Upper lobe of left lung (tissue), 6 donors: ENCODE measurements around the gene FAM199X. TPM values are rescaled to one million over a fixed set of nuclear protein-coding genes. Genes with fewer than 3 reads are reported as not detected.

Experiments
- ATAC-seq, 2 donors: fragments of 200-7000 bp; cut with Tn5 transposase; one replicate each; pipeline ENCODE4 v1.9.1; 2022; ENCODE audit warnings: mild to moderate bottlenecking in 2 of 2, moderate library complexity in 2 of 2; ENCODE audit not compliant: low FRiP score in 2 of 2
- DNase-seq, 2 donors: peaks; one replicate each; pipeline ENCODE4 v3.0.0-alpha.2; 2019 to 2020
- H3K27ac ChIP-seq, 4 donors: fragments of 200-600 bp; sonication (generic); one replicate each; pipeline ENCODE4 v1.5.1; 2016 to 2019
- H3K27me3 ChIP-seq, 4 donors: fragments of 200-600 bp; sonication (generic); one replicate each; pipeline ENCODE4 v1.5.1; 2017 to 2019
- H3K36me3 ChIP-seq, 4 donors: fragments of 200-600 bp; sonication (generic); one replicate each; pipeline ENCODE4 v1.5.1; 2016 to 2019
- H3K4me1 ChIP-seq, 4 donors: fragments of 200-600 bp; sonication (generic); one replicate each; pipeline ENCODE4 v1.5.1; 2018 to 2019
- H3K4me3 ChIP-seq, 4 donors: fragments of 200-600 bp; sonication (generic); one replicate each; pipeline ENCODE4 v1.5.1; 2017 to 2019; ENCODE audit warnings: mild to moderate bottlenecking in 2 of 4, moderate library complexity in 1 of 4
- H3K9me3 ChIP-seq, 4 donors: fragments of 200-600 bp; sonication (generic); one replicate each; pipeline ENCODE4 v1.5.1; 2018 to 2019
- CTCF ChIP-seq, 6 experiments: fragments of 450-650 bp in 4 of 6; fragments of 200-600 bp in 2 of 6; sonication (generic) in 2 of 6; IDR thresholded peaks; one replicate each; pipeline ENCODE4 v1.5.1; 2016 to 2019; ENCODE audit warnings: antibody characterized with exemption in 6 of 6
- EP300 ChIP-seq, 4 donors: sonication (generic); formaldehyde crosslinking; IDR thresholded peaks; one replicate each; pipeline ENCODE4 v1.5.1; 2017; ENCODE audit warnings: antibody characterized with exemption in 4 of 4, control low read depth in 2 of 4
- POLR2A ChIP-seq, 4 donors: fragments of 450-650 bp; IDR thresholded peaks; one replicate each; pipeline ENCODE4 v1.5.1; 2016 to 2017; ENCODE audit warnings: antibody characterized with exemption in 4 of 4, mild to moderate bottlenecking in 2 of 4
- POLR2AphosphoS5 ChIP-seq, 2 donors: sonication (generic); formaldehyde crosslinking; IDR thresholded peaks; one replicate each; pipeline ENCODE4 v1.5.1; 2017; ENCODE audit warnings: antibody characterized with exemption in 2 of 2
- WGBS, 2 donors: methylation state at CpG; one replicate each; pipeline ENCODE4 v1.1.5; 2017 to 2018; 5-methylcytosine and 5-hydroxymethylcytosine counted together
- total RNA-seq, 6 donors: library from RNA; depleted of rRNA in 4 of 6; stranded (reverse); fragments of >200 nt in 4 of 6; gene quantifications; one replicate each; pipeline versions ENCODE4 v1.1.0 to v1.2.1, GENCODE V29; 2016 to 2021
- donor health status: DM: no; HTN: no; CAD: no; lungs with moderate emphysema.
- donor health status: DM: no; HTN: yes; CAD: no; lungs with severe emphysema.

The FAM199X gene
- total RNA-seq, 6 donors from 2014 or later, result 8.3 to 25.4 (median 15.3) TPM

- H3K27me3 ChIP-seq, result no peaks in the 10 kb centered on the region
- 1 to 32% methylated on average over 15 to 44 of the region's 44 CpGs for WGBS, 2 donors
- no peaks in the 10 kb centered on the region for H3K36me3 ChIP-seq
- TF ChIP-seq CTCF (IDR thresholded peaks at IDR 0.05) (no peak), POLR2A (IDR thresholded peaks at IDR 0.05) (peak in 2 of 4 donors; percentile 53 to 64), POLR2AphosphoS5 (IDR thresholded peaks at IDR 0.05) (peak; percentile 67 to 85), EP300 (IDR thresholded peaks at IDR 0.05) (no peak)
- H3K4me1 ChIP-seq, result peaks cover 0 to 10% (median 4%) of the 10 kb centered on the region in 4 donors
- H3K9me3 ChIP-seq, result no peaks in the 10 kb centered on the region
- H3K4me3 ChIP-seq, result peak within 1 kb of the TSS; percentile 19 to 62 (median 54)
- ATAC-seq (peak; percentile 95 to 99), DNase-seq (peak; percentile 66 to 89)
- H3K27ac ChIP-seq, result peak within 1 kb of the TSS; percentile 87 to 95 (median 88)
Observed at GRCh38 chrX:104156630-104157529, 9.4 kb upstream of the FAM199X start, which contains the start of gene SLC25A53. SLC25A53 (minus strand) TSS chrX:104157009; CDS start chrX:104105257, 51,752 bp downstream.

GRCh38 chrX:104166735-104167436, 633 bp downstream of the FAM199X start:
- Histone ChIP-seq H3K27me3 (no peaks in the 10 kb centered on the region), H3K27ac (peak overlapping the region; percentile 85 to 93 (median 86)), H3K9me3 (peaks cover 0 to 7% (median 0%) of the 10 kb centered on the region in 4 donors), H3K4me1 (peaks cover 0 to 11% (median 4%) of the 10 kb centered on the region in 4 donors), H3K36me3 (no peaks in the 10 kb centered on the region), H3K4me3 (peak overlapping the region; percentile 55 to 86 (median 70))
- TF ChIP-seq CTCF (IDR thresholded peaks at IDR 0.05), result no peak
- no peak for TF ChIP-seq POLR2A (IDR thresholded peaks at IDR 0.05)
- no peak for TF ChIP-seq POLR2AphosphoS5 (IDR thresholded peaks at IDR 0.05)
- no peak for TF ChIP-seq EP300 (IDR thresholded peaks at IDR 0.05)
- ATAC-seq (peak; percentile 72), DNase-seq (no peak)
- 1 to 38% methylated on average over 16 to 37 of the region's 37 CpGs for WGBS, 2 donors

GRCh38 chrX:104168127-104168526, 1.9 kb downstream of the FAM199X start:
- TF ChIP-seq EP300 (IDR thresholded peaks at IDR 0.05), result no peak
- no peaks in the 10 kb centered on the region for H3K36me3 ChIP-seq
- H3K9me3 ChIP-seq, result peaks cover 0 to 7% (median 0%) of the 10 kb centered on the region in 4 donors
- H3K27ac ChIP-seq, result no peak overlapping the region
- H3K4me3 ChIP-seq, result peak overlapping the region in 1 of 4 donors; percentile 86
- no peak for DNase-seq
- H3K4me1 ChIP-seq, result peaks cover 0 to 11% (median 4%) of the 10 kb centered on the region in 4 donors
- no peak for ATAC-seq
- no peaks in the 10 kb centered on the region for H3K27me3 ChIP-seq
- WGBS, 2 donors, result 7 to 33% methylated on average over 1 of the region's 1 CpG

- H3K27ac ChIP-seq, result no peak overlapping the region
Observed at GRCh38 chrX:104172121-104172520, 5.9 kb downstream of the FAM199X start.

More at GRCh38 chrX:104172121-104172520, 5.9 kb downstream of the FAM199X start:
- ATAC-seq, result no peak
- no peaks in the 10 kb centered on the region for H3K9me3 ChIP-seq
- TF ChIP-seq CTCF (IDR thresholded peaks at IDR 0.05) (no peak), POLR2AphosphoS5 (IDR thresholded peaks at IDR 0.05) (no peak), POLR2A (IDR thresholded peaks at IDR 0.05) (no peak)
- H3K27me3 ChIP-seq, result no peaks in the 10 kb centered on the region
- H3K36me3 ChIP-seq, result peaks cover 0 to 5% (median 0%) of the 10 kb centered on the region in 4 donors
- H3K4me3 ChIP-seq, result no peak overlapping the region
- WGBS, 2 donors, result 73 to 85% methylated on average over 6 of the region's 6 CpGs
- no peak for DNase-seq
- H3K4me1 ChIP-seq, result peaks cover 0 to 11% (median 4%) of the 10 kb centered on the region in 4 donors
